GM12873 (cell line): Measurements from ENCODE around the gene CTRB1.

Source experiments
- CTCF ChIP-seq: IDR thresholded peaks from 2 replicates; pipeline ENCODE4 v1.5.1; 2012; ENCODE audit warnings: low read depth, mild to moderate bottlenecking, moderate library complexity, low read length, control low read depth; ENCODE audit not compliant: insufficient read depth; ENCODE audit errors: missing control alignments

Gene CTRB1

GRCh38 chr16:75246504-75247205 is 27.9 kb downstream of the CTRB1 start:
- TF ChIP-seq CTCF = no peak

GRCh38 chr16:75247249-75247648 is 28.5 kb downstream of the CTRB1 start:
- no peak for TF ChIP-seq CTCF

GRCh38 chr16:75248142-75248535 is 29.4 kb downstream of the CTRB1 start:
- TF ChIP-seq CTCF = no peak

- TF ChIP-seq CTCF = no peak
These were observed 30.0 kb downstream of the CTRB1 start for GRCh38 chr16:75248536-75249380.

GRCh38 chr16:75249441-75249840 is 30.7 kb downstream of the CTRB1 start:
- TF ChIP-seq CTCF = no peak

GRCh38 chr16:75250089-75250808 is 31.5 kb downstream of the CTRB1 start:
- TF ChIP-seq CTCF = no peak

GRCh38 chr16:75250809-75251279 is 32.1 kb downstream of the CTRB1 start:
- TF ChIP-seq CTCF = no peak
